ENCODE data around the gene SCUBE1.
"Not testable (repeated sequence)": the region's sequence is repeated elsewhere in the genome, so short reads cannot be mapped to it uniquely, and the experiment has no call there.

SCUBE1 gene

GRCh38 chr22:43356881-43357280 lies 13.7 kb upstream of the SCUBE1 start:
- DNase-seq (ENCODE audit: low read depth in 3 of 3), result no peak

GRCh38 chr22:43355688-43356087 lies 12.5 kb upstream of the SCUBE1 start:
- DNase-seq (ENCODE audit: low read depth in 3 of 3), result not testable (repeated sequence)

GRCh38 chr22:43351966-43352345 lies 8.8 kb upstream of the SCUBE1 start:
- DNase-seq (ENCODE audit: low read depth in 3 of 3), result no peak

- DNase-seq (ENCODE audit: low read depth in 3 of 3), result no peak
These were observed 6.5 kb upstream of the SCUBE1 start for GRCh38 chr22:43349636-43350035.

GRCh38 chr22:43346521-43346929 lies 3.4 kb upstream of the SCUBE1 start:
- peak; percentile 40 to 48 (median 42) for DNase-seq (ENCODE audit: low read depth in 3 of 3)

GRCh38 chr22:43345761-43346301 lies 2.7 kb upstream of the SCUBE1 start:
- no peak for DNase-seq (ENCODE audit: low read depth in 3 of 3)

GRCh38 chr22:43345356-43345755 lies 2.2 kb upstream of the SCUBE1 start:
- DNase-seq (ENCODE audit: low read depth in 3 of 3), result no peak

GRCh38 chr22:43344520-43344787 lies 1.3 kb upstream of the SCUBE1 start:
- DNase-seq (ENCODE audit: low read depth in 3 of 3), result no peak

- DNase-seq (ENCODE audit: low read depth in 3 of 3), result no peak
These were observed 723 bp upstream of the SCUBE1 start for GRCh38 chr22:43343670-43344519.

- DNase-seq (ENCODE audit: low read depth in 3 of 3), result no peak
These were observed 568 bp downstream of the SCUBE1 start for GRCh38 chr22:43342347-43343261.

- DNase-seq (ENCODE audit: low read depth in 3 of 3), result no peak
These were observed 1.6 kb downstream of the SCUBE1 start for GRCh38 chr22:43341565-43341964.

GRCh38 chr22:43338766-43339345 lies 4.3 kb downstream of the SCUBE1 start:
- DNase-seq (ENCODE audit: low read depth in 3 of 3), result no peak

- DNase-seq (ENCODE audit: low read depth in 3 of 3), result no peak
These were observed 5.2 kb downstream of the SCUBE1 start for GRCh38 chr22:43337946-43338345.

- DNase-seq (ENCODE audit: low read depth in 3 of 3), result no peak
These were observed 5.8 kb downstream of the SCUBE1 start for GRCh38 chr22:43337385-43337784.

GRCh38 chr22:43334378-43334777 lies 8.8 kb downstream of the SCUBE1 start:
- no peak for DNase-seq (ENCODE audit: low read depth in 3 of 3)

GRCh38 chr22:43333978-43334377 lies 9.2 kb downstream of the SCUBE1 start:
- DNase-seq (ENCODE audit: low read depth in 3 of 3), result no peak

- no peak for DNase-seq (ENCODE audit: low read depth in 3 of 3)
These were observed 10.0 kb downstream of the SCUBE1 start for GRCh38 chr22:43333156-43333555.

GRCh38 chr22:43331698-43332097 lies 11.5 kb downstream of the SCUBE1 start:
- no peak for DNase-seq (ENCODE audit: low read depth in 3 of 3)

GRCh38 chr22:43331069-43331451 lies 12.1 kb downstream of the SCUBE1 start:
- DNase-seq (ENCODE audit: low read depth in 3 of 3), result no peak

GRCh38 chr22:43330178-43331068 lies 12.7 kb downstream of the SCUBE1 start:
- no peak for DNase-seq (ENCODE audit: low read depth in 3 of 3)

- no peak for DNase-seq (ENCODE audit: low read depth in 3 of 3)
These were observed 14.1 kb downstream of the SCUBE1 start for GRCh38 chr22:43329061-43329460.

- DNase-seq (ENCODE audit: low read depth in 3 of 3), result no peak
These were observed 16.1 kb downstream of the SCUBE1 start for GRCh38 chr22:43327157-43327438.

All from stimulated activated CD4-positive, alpha-beta T cell treated with anti-CD3 and anti-CD28 coated beads, TNF-alpha, amount 100 ng/mL, for 4 hours (primary cell).